Heart left ventricle (tissue), 16 donors: ENCODE results near the gene SCN4A. TPM values are rescaled to one million over a fixed set of nuclear protein-coding genes. Genes with fewer than 3 reads are reported as not detected.

ENCODE experiments used
- ATAC-seq, 4 donors: fragments of 200-7000 bp; cut with Tn5 transposase; one replicate each; pipeline ENCODE4 v1.9.1; 2020 to 2022; ENCODE audit warnings: moderate library complexity in 4 of 4, mild to moderate bottlenecking in 3 of 4, moderate number of reproducible peaks in 1 of 4
- DNase-seq, 5 donors: peaks; one replicate each; pipeline ENCODE4 v3.0.0-alpha.2; 2020
- H3K27ac ChIP-seq, 12 donors: fragments of 200-600 bp; sonication (generic) in 4 of 12; one replicate each; pipeline versions ENCODE4 v1.5.0 to v1.8.0; 2016 to 2022; ENCODE audit warnings: mild to moderate bottlenecking in 2 of 12
- H3K27me3 ChIP-seq, 9 donors: fragments of 200-600 bp; sonication (generic) in 2 of 9; one replicate each; pipeline versions ENCODE4 v1.5.1 to v1.8.0; 2016 to 2022; ENCODE audit warnings: mild to moderate bottlenecking in 3 of 9
- H3K36me3 ChIP-seq, 9 donors: fragments of 200-600 bp; sonication (generic) in 2 of 9; one replicate each; pipeline versions ENCODE4 v1.5.0 to v1.8.0; 2018 to 2022; ENCODE audit warnings: mild to moderate bottlenecking in 2 of 9
- H3K4me1 ChIP-seq, 12 donors: fragments of 200-600 bp; sonication (generic) in 4 of 12; one replicate each; pipeline versions ENCODE4 v1.5.0 to v1.8.0; 2016 to 2022; ENCODE audit warnings: mild to moderate bottlenecking in 3 of 12
- H3K4me3 ChIP-seq, 12 donors: fragments of 200-600 bp; sonication (generic) in 4 of 12; one replicate each; pipeline versions ENCODE4 v1.5.0 to v1.8.0; 2017 to 2022; ENCODE audit warnings: mild to moderate bottlenecking in 9 of 12, moderate library complexity in 4 of 12
- H3K9me3 ChIP-seq, 12 donors: fragments of 200-600 bp; sonication (generic) in 4 of 12; one replicate each; pipeline versions ENCODE4 v1.5.0 to v1.8.0; 2016 to 2022; ENCODE audit warnings: mild to moderate bottlenecking in 1 of 12
- POLR2A ChIP-seq, 2 donors: fragments of 450-650 bp; IDR thresholded peaks; one replicate each; pipeline ENCODE4 v1.6.1; 2017; ENCODE audit warnings: antibody characterized with exemption in 2 of 2, mild to moderate bottlenecking in 2 of 2, moderate library complexity in 2 of 2
- WGBS, 4 donors: extraction: QIAGEN DNeasy Blood & Tissue Kit in 2 of 4; methylation state at CpG; one replicate each; pipeline versions ENCODE4 v1.1.5 to v1.1.7; 2013 to 2018; 5-methylcytosine and 5-hydroxymethylcytosine counted together
- intact Hi-C, 10 donors: fragments of 100-400 bp; cut with DNase I; formaldehyde crosslinking; loops; one replicate each; pipeline versions ENCODE4 v1.11.1 to v1.14.2; 2022
- polyA plus RNA-seq, 2 donors: library from polyadenylated mRNA; stranded (reverse); fragments of 200-250 nt; gene quantifications; one replicate each; pipeline ENCODE4 v1.2.3, GENCODE V29; 2013
- total RNA-seq, 9 donors: library from RNA; depleted of rRNA in 2 of 9; stranded (reverse); fragments of >200 nt in 2 of 9; fragmentation: NEBNext Ultra II Directional in 3 of 9; extraction: Animal tissue kit (Norgen Biotek cat#: 25700) in 3 of 9; gene quantifications; one replicate each; pipeline versions ENCODE4 v1.1.0 to v1.2.4, GENCODE V29; 2016 to 2023
- TF ChIP-seq, protein P1 (sequence below), 12 donors: fragments of 200-600 bp; sonication (generic) in 4 of 12; IDR thresholded peaks; one replicate each; pipeline versions ENCODE4 v1.5.0 to v1.8.0; 2018 to 2022; ENCODE audit warnings: antibody characterized with exemption in 12 of 12, mild to moderate bottlenecking in 5 of 12
- donor health status: ischemic (EF 13 %, LVEDD 7.1; RV severe dilation, severe dysfunction).
- donor health status: healthy with polysubstance abuse.
- donor health status: DM: no; HTN: yes; CAD: no.
- donor health status: DM: no; HTN: no; CAD: no.
- donor health status: ischemic (EF 25% LVEDD 6.9; RV normal size, moderate dysfunction).
- donor health status: ischemic (EF 25% LVEDD 5.7; RV mildly dilated, moderate dysfunction).
- donor health status: healthy.
- donor health status: DM: yes; HTN: yes; CAD: no.
- donor health status: ischemic (EF 35%, LVEDD 5.7; RV mildly dilated, moderate dysfunction).
- donor health status: nonischemic (EF 11% LVEDD 7.7; RV severe dilation, severe dysfunction).
- donor health status: DM: yes; HTN: yes; CAD: no.
- donor health status: PGD.
- donor health status: ischemic (EF 29% LVEDD 5.4; RV normal size, mild dysfunction).
- donor health status: nonischemic (EF 23%, LVEDD 6.1; RV moderate dilation, normal function).

Gene SCN4A
- total and polyA plus RNA-seq, 11 donors: 0.33 to 2.1 (median 0.67) TPM

DNA sequence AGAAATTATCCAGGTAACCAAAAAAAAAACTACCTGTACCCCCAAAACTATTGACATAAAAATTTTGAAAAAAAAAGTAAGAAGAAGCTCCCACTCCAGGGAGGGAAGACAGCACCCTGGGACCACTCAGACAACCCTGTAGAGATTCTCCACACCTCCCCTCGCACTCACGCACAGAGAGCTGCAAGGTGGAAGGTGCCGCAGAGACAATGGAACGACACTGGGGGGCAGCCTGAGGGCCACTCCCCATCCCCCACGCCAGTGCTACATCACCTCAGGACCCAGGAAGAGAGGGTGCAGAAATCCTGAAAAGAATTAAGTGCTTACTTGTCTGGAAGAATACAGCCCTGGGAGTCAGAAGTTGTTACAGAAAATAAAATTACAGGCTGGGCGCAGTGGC is 35.4 kb downstream of the SCN4A start:
- no peaks in the 10 kb centered on the region for H3K9me3 ChIP-seq
- H3K27ac ChIP-seq: no peak overlapping the region
- no peak for ATAC-seq
- no peak for DNase-seq
- H3K36me3 ChIP-seq: no peaks in the 10 kb centered on the region
- H3K4me3 ChIP-seq: no peak overlapping the region
- H3K27me3 ChIP-seq: no peaks in the 10 kb centered on the region
- WGBS, 4 donors: 84 to 94% (median 87%) methylated on average over 6 of the region's 6 CpGs
- intact Hi-C loops: no loop called here
- TF ChIP-seq, protein P1, sequence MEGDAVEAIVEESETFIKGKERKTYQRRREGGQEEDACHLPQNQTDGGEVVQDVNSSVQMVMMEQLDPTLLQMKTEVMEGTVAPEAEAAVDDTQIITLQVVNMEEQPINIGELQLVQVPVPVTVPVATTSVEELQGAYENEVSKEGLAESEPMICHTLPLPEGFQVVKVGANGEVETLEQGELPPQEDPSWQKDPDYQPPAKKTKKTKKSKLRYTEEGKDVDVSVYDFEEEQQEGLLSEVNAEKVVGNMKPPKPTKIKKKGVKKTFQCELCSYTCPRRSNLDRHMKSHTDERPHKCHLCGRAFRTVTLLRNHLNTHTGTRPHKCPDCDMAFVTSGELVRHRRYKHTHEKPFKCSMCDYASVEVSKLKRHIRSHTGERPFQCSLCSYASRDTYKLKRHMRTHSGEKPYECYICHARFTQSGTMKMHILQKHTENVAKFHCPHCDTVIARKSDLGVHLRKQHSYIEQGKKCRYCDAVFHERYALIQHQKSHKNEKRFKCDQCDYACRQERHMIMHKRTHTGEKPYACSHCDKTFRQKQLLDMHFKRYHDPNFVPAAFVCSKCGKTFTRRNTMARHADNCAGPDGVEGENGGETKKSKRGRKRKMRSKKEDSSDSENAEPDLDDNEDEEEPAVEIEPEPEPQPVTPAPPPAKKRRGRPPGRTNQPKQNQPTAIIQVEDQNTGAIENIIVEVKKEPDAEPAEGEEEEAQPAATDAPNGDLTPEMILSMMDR (IDR thresholded peaks at IDR 0.05): no peak
- TF ChIP-seq POLR2A (IDR thresholded peaks at IDR 0.05): no peak
- peaks cover 0 to 4% (median 2%) of the 10 kb centered on the region in 12 donors for H3K4me1 ChIP-seq

- intact Hi-C loops: loop anchor here in 1 of 10 donors (5.0 kb wide), 1 partner anchor 48 kb away; no protein-coding TSS in a partner anchor
- no peak for TF ChIP-seq POLR2A (IDR thresholded peaks at IDR 0.05)
- TF ChIP-seq, protein P1 (IDR thresholded peaks at IDR 0.05): no peak
- no peaks in the 10 kb centered on the region for H3K9me3 ChIP-seq
- no peaks in the 10 kb centered on the region for H3K36me3 ChIP-seq
- DNase-seq (no peak), ATAC-seq (no peak)
- H3K4me1 ChIP-seq: peaks cover 0 to 25% (median 14%) of the 10 kb centered on the region in 12 donors
- WGBS, 4 donors: 85 to 88% (median 86%) methylated on average over 20 to 21 of the region's 21 CpGs
- no peak overlapping the region for H3K27ac ChIP-seq
- H3K27me3 ChIP-seq: no peaks in the 10 kb centered on the region
- no peak overlapping the region for H3K4me3 ChIP-seq
Observed at GRCh38 chr17:63934183-63935112, 38.3 kb downstream of the SCN4A start.

DNA sequence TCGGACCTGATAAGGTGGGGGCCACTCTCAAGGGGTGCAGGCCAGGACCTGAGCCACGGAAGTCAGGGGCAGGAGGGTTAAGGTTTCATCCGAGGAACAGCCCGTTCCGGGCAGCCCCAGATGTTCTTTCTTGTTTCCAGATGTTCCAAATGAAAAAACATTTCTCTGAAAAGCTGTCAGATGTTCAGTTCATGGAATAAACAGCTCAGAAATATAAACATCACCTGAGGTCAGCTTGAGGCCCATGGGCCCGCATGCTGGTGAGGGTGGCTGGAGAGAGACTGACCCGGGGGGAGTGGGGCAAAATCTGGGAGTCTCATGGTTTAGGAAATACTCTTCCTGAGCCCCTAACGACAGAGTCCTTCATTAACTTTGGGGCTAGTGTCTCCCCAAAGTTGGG is 39.1 kb downstream of the SCN4A start:
- no peak for ATAC-seq
- no peak for DNase-seq

DNA sequence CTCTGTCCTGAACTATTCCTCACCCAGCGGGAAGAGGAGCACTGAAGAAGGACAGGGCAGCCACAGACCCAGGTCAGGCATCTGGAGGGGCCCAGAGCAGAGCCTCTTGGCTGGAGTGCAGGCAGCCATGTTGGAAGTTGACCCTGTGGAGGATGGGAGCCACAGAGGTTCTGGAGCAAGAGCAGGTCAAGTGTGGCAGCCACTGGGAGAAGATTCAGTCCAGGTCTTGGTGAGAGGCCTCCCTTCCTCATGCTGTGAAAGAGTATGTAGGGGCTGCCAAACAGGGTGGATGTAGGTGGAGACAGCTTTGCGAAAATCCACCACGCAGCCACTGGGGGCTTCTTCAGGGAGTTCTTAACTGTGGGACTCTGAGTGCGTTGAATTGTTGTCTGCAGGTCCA is 40.0 kb downstream of the SCN4A start:
- H3K9me3 ChIP-seq: no peaks in the 10 kb centered on the region
- no peaks in the 10 kb centered on the region for H3K27me3 ChIP-seq
- ATAC-seq (no peak), DNase-seq (no peak)
- H3K4me3 ChIP-seq: peak overlapping the region in 1 of 12 donors; percentile 51
- 87 to 98% (median 90%) methylated on average over 4 of the region's 4 CpGs for WGBS, 4 donors
- H3K36me3 ChIP-seq: no peaks in the 10 kb centered on the region
- H3K27ac ChIP-seq: peak overlapping the region in 5 of 12 donors; percentile 53 to 84 (median 76)
- peaks cover 0 to 25% (median 14%) of the 10 kb centered on the region in 12 donors for H3K4me1 ChIP-seq
- TF ChIP-seq, protein P1 (IDR thresholded peaks at IDR 0.05): no peak
- intact Hi-C loops: loop anchor here in 1 of 10 donors (5.0 kb wide), 1 partner anchor 50 kb away; no protein-coding TSS in a partner anchor

More for the DNA sequence above, 39.1 kb downstream of the SCN4A start:
- 90 to 96% (median 92%) methylated on average over 8 of the region's 8 CpGs for WGBS, 4 donors
- H3K27me3 ChIP-seq: no peaks in the 10 kb centered on the region
- no peaks in the 10 kb centered on the region for H3K36me3 ChIP-seq
- H3K4me1 ChIP-seq: peaks cover 0 to 25% (median 14%) of the 10 kb centered on the region in 12 donors
- TF ChIP-seq, protein P1 (IDR thresholded peaks at IDR 0.05): no peak
- TF ChIP-seq POLR2A (IDR thresholded peaks at IDR 0.05): no peak
- no peak overlapping the region for H3K27ac ChIP-seq
- H3K4me3 ChIP-seq: no peak overlapping the region
- no peaks in the 10 kb centered on the region for H3K9me3 ChIP-seq
- intact Hi-C loops: loop anchor here in 1 of 10 donors (5.0 kb wide), 1 partner anchor 49 kb away; no protein-coding TSS in a partner anchor
